Measurements from ENCODE around the gene TEPSIN.

Gene TEPSIN

GRCh38 chr17:81249223-81250040 lies 10.6 kb upstream of the TEPSIN start:
- DNase-seq, result no peak

GRCh38 chr17:81248649-81249048 lies 9.8 kb upstream of the TEPSIN start:
- no peak for DNase-seq

GRCh38 chr17:81247339-81247990 lies 8.6 kb upstream of the TEPSIN start:
- no peak for DNase-seq

- no peak for DNase-seq
Observed at GRCh38 chr17:81246679-81247338, 8.0 kb upstream of the TEPSIN start.

- DNase-seq, result no peak
Observed at GRCh38 chr17:81246343-81246670, 7.5 kb upstream of the TEPSIN start.

GRCh38 chr17:81245665-81246342 lies 6.9 kb upstream of the TEPSIN start:
- DNase-seq, result no peak

GRCh38 chr17:81245024-81245664 lies 6.3 kb upstream of the TEPSIN start:
- no peak for DNase-seq

- DNase-seq, result no peak
Observed at GRCh38 chr17:81244358-81245023, 5.6 kb upstream of the TEPSIN start.

- DNase-seq, result no peak
Observed at GRCh38 chr17:81243333-81243664, 4.4 kb upstream of the TEPSIN start.

GRCh38 chr17:81242421-81243332 lies 3.8 kb upstream of the TEPSIN start:
- no peak for DNase-seq

- DNase-seq, result peak; percentile 60 to 71
Observed at GRCh38 chr17:81241648-81242420, 3.0 kb upstream of the TEPSIN start.

GRCh38 chr17:81241203-81241602 lies 2.3 kb upstream of the TEPSIN start:
- DNase-seq, result no peak

- no peak for DNase-seq
Observed at GRCh38 chr17:81240761-81241160, 1.9 kb upstream of the TEPSIN start.

- DNase-seq, result peak; percentile 31 to 41
Observed at GRCh38 chr17:81239714-81240555, 1.1 kb upstream of the TEPSIN start.

- no peak for DNase-seq
Observed at GRCh38 chr17:81238490-81238814, 403 bp downstream of the TEPSIN start.

- DNase-seq, result no peak
Observed at GRCh38 chr17:81237591-81238489, 1.0 kb downstream of the TEPSIN start.

GRCh38 chr17:81236784-81237183 lies 2.1 kb downstream of the TEPSIN start:
- DNase-seq, result no peak

Measured in stimulated activated CD4-positive, alpha-beta T cell treated with anti-CD3 and anti-CD28 coated beads, Interleukin-2, amount 100 ng/mL, for 48 hours (primary cell).